Fibroblast of skin of right quadriceps (primary cell): ENCODE data around the gene COX7A2.
A peak's percentile ranks its signal among the peaks of the same experiment; 100 is the strongest.

Experiments
- DNase-seq: peaks from one replicate; pipeline ENCODE4 v3.0.0-alpha.2; 2013

The COX7A2 gene

DNA sequence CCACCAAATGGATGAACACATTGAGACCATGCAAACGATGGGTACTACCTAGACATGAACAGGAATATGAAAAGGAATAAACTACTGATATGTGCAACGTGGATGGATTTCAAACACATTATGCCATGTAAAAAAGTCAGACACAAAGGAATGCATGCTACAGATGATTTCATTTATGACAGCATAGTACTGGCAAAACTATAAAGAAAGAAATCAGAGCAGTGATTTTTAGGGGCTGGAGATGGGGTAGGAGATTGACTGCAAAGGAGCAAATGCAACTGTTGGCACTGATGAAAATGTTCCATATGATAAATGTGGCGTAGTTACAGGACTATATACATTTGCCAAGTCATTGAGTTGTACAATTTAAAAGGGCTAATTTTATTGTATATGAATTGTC lies 24.3 kb downstream of the COX7A2 start:
- peak; percentile 45 for DNase-seq

DNA sequence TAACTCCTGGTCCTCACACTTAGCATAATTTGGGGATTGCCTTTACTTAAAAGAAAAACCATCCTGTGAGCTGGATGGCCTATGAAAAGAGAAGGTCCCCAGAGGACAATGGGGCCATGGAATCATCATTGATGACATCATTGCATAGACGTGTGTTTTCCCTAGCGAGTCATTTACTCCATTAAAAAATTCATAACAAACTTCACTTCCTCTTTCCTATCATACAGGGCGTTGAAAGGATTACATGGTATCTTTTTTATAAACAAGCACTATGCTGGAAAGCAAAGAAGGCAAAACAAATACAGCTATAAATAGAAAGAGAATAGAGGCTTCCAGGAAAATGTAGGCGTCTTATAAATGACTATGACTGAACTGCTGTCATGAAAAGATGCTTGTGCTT lies 26.4 kb downstream of the COX7A2 start:
- DNase-seq: peak; percentile 80

DNA sequence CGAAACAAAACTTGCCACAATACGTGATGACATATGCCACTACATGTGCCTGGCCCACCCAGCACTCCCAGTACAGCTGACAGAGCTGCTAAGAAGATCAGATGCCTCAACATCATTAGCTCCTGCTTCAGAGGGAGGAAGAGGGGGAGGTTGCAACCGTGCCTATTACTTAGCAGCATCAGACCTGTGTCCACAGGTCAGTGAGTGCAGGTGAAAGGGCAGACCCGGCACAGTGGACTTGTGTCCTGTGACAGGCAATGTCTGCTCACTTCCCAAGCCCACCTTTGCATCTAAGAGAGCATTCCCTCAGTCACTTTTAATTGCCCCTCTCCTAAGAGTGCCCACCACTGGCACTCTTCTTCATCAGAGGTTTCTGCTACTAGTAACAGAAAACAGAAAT lies 28.3 kb downstream of the COX7A2 start:
- DNase-seq: no peak

DNA sequence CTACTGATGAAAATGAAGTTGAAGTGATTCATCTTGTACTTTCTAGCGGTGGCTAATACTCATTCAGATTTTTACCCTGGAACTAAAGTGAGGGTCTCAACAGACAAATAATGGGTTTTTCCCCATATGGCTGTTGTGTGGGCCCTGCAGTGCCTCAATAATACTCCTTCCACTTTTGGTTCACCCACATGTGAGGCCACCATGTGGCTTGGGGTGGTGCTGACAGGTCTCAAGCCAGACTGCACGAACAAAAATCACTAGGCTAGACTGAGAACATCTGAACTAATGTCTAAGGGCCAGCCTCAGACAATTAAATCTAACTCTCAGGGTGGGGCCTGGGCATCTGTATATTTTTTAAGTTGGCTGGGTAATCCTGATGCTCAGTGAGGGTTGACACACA lies 29.9 kb downstream of the COX7A2 start:
- no peak for DNase-seq

DNA sequence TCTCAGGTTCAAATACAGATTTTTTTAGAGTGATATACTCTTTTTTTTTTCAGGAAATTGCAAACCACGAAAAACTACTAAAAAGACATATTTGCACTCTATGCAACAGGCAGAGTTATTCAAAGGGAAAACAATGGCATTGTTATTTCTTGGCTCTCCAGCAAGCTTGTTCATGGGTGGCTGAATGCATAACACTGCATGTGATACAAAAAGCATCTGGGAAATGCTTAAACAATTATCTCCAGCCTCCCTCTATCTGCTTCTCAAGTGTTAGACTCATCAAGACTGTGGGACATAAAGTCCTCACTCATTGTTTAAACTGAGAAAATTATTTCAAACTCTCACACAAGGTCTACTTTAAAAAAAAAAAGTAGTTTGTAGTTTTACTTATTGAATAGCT lies 30.5 kb downstream of the COX7A2 start:
- DNase-seq: no peak

DNA sequence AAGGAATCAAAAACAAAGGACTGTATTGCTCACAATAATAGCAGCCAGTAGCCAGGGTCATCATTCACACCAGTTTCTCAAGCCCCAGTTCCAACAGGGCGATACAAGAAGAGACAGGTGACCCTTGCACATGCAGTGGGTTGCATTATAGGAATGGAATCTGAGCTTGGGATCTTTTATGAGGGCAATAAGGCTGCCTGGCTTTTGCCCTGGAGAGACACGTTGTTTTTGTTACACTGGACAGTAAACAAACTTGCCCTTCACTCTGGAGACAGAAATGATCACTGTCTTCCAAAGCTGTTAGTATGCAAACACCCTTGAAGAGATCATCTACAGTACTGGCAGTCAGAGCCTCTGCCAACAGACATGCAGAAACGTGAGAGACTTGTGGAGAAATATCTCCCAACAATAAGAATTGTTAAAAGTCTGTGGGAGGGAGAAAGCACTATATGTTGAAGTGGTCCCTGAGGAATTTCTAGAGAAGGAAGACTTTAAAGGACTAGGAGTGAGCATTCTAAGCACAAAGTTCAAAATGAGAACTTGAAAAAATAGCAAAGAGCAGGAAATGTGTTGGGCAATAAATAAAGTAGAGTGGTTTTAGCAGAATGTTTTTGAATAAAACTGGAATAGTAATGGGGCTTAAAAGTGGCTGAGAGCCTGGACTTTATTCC lies 31.5 kb downstream of the COX7A2 start:
- no peak for DNase-seq

DNA sequence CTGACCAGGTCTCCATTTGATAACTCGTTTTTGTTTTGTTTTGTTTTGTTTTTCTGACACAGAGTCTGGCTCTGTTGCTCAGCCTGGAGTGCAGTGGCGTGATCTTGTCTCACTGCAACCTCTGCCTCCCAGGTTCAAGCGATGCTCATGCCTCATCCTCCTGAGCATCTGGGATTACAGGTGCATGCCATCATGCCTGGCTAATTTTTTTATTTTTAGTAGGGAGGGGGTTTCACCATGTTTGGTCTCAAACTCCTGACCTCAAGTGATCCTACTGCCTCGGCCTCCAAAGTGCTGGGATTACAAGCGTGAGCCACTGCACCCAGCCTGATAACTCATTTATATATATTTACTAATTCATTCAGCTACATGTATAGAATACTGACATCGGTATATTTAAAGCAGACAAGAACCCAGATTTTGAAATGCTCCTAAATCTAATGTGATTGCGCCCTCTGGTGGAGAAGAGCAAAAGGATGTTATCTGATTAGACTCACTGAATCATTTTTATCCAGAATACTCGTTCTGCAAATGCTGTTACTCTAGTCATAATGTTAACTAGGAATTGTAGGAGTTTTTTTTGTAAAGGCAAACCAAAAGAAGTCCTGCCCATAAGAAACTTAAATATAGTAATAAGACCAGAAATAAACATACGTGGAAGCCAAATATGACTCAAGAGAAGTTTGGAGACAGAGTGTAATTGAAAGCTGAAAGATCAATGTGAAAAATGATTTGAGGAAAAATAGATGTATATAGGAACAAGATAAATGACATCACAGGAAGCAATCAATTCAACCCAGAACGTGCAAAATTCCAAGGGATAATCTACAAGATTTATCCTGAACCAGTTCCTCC lies 32.5 kb downstream of the COX7A2 start:
- DNase-seq: peak; percentile 74

DNA sequence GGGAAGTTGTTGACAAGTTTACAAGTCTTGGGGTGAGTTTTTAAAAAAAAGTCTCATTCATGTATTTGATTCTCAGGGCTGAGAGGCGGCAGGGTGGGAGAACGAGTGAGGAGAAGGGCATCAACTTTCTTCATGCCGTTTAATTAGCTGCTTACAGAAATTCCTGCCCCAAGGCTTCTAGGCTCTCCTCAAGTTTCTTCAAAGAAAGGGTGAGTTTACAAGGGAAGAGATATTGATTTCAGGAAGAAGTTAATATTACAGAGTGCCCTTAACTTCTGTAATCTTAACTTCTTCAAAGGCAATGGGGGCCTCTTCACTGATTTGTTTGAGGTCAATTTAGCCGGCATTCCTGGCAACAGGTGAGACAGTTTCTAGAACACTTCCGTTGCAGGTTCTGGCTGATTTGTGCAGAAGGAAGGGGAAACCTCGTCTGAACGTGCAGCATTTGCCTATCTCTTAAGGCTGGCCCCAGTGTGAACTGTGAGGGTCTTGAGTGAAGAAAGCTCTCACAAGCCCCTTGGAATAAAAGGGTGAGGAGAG lies 34.3 kb downstream of the COX7A2 start:
- DNase-seq: no peak

DNA sequence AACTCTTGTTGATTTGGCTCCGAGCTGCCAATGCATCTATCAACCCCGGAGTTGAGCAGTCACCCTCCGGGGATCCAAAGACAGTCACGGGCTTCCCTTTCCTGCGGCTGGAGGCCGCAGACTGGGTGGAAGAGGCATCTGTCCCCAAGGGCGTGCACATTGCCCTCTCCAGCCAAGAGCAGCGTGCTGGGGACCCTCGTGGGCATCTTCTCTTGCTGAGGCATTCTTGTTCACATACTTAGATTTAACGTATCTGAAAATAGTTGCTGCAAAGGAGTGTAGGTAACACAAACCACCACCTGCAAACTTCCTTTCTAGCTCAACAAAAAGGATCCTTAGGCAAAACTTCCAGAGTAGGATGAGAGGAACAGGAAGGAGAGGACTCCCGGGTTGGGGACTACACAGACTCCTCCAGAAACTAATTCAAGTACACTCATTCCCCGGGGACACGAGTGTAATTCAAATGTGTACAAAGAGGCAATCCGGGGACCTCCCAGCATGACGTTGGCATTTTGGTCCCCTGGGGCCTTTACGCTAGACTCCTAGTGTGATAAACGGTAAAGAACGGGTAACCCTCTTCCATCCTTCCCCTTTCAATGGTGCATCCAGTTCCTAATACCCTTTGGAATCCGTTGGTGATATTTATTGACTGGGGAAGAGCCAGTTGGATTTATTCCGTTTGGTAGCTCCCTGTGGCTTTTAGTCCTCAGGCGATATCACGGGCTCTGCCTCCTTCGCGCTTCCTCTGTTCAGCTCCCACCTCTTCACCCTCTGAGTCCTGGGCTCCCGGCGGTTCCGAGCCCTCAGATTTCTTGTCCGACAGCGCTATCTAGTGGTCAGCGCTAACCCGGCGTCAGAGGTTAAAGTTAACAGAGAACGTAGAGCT lies 35.1 kb downstream of the COX7A2 start:
- DNase-seq: peak; percentile 86

DNA sequence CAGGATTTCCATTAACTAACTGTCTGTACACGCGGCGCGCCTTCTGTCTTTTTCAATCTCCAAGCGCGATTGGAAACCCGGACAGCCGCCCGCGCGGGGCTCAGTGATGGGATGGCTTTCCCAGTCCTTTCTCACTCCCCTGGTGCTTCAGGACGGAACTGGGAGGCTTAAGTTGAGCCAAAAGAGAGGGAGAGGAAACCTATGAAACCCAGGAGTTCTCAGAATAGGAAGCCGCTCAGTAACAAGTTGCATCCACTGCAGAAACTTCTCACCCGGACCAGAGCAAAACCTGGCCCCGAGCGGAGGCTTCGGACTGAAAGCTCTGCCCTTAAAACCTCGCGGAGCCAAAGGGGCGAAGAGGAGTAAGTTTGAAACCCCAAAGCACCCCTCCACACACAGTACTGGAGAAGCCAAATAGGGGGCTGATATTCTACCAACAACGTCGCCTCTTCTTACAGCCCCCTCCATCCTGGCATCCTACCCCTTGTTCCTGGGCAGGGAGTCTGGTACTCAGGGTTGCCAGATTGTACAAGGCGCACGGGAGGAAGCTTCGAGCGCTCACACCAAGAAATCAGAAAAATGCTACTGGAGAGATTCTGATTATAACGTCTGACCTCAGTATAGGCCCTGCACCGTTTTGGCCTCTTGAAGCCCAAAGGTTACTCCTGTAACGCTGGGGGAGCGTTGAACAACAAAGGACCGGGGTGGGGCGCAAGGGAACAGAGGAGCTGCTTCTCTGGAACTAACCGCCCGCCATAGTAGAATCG lies 36.8 kb downstream of the COX7A2 start:
- DNase-seq: no peak

DNA sequence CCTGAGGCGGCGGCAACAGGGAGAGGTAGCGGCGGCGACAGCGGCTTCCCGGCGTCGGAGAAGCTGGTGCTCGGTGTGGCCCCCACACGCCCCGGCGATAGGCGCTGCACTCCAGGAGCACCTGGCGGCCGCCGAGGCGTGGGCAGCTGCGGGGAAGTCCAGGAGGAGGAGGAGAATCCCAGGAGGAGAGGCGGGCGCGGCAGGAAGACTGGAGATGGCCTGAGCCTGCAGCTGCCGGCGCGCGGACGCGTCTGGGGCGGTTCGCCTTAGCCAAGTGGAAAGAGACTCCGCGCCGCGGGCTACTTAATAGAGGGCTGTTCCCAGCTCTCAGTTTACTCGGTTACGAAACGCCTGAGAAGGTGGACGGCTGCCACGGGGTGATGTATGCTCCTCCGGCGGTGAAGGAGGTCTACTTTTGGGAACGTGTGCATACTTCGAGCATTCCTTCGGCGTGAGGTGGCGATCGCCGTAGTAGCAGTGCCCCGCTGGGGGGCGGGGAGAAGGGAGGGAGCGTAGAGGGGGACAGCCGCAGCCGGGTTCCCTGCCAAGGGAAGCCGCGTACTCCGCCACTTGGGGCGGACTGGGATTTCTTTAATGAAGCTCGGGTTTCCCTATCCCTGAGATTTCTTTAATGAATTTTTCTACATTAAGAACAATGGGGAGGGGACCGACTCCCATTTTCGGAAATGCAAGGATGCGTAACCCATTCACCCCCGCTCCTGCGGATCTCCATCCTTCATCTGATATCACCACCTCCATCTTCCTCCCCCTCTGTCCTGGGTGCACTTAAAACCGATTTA lies 37.6 kb downstream of the COX7A2 start, which contains the start of gene COL12A1:
Gene COL12A1, minus strand, starts transcription at position 278 of the 800 bp plus-strand sequence. CDS start 3,261 bp downstream, outside the sequence.
- DNase-seq: peak; percentile 100

DNA sequence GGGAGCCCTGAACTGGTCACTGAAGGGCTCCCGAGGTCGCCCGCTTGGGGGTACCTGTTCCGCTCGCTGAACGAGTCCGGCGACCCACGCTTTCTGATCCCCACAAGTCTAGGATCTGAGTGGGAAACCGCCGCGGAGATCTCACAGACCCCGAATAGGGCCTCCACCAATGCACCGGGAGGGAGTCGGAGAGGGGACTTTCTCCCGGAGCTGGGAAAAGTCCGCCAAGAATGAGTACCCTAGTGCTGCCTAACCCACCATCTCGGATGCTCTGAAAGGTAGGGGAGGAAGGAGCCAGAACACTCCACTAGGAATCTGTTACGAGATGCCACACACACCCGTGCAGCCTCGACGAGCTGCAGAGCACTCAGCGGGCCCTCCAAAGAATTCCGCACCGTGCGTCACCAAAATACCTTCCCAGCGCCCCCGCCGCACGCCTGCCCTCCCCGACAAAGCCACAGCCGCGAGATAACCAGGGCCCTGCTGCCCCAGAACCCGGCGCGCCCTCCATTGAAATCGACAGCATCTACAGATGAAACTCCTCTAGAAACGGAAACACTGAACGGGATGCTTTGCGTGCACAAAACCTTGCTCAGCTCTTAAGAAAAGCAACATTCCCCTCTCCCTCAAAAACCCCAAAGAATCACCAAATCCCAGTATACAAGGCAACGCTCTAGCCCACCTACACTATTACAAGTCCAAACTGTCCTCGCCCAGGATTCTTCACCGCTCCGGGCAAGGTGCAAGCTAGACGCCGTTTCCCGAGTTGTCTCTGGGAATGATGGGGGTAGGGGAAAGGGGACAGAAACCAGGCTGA lies 38.4 kb downstream of the COX7A2 start:
- DNase-seq: peak; percentile 79

DNA sequence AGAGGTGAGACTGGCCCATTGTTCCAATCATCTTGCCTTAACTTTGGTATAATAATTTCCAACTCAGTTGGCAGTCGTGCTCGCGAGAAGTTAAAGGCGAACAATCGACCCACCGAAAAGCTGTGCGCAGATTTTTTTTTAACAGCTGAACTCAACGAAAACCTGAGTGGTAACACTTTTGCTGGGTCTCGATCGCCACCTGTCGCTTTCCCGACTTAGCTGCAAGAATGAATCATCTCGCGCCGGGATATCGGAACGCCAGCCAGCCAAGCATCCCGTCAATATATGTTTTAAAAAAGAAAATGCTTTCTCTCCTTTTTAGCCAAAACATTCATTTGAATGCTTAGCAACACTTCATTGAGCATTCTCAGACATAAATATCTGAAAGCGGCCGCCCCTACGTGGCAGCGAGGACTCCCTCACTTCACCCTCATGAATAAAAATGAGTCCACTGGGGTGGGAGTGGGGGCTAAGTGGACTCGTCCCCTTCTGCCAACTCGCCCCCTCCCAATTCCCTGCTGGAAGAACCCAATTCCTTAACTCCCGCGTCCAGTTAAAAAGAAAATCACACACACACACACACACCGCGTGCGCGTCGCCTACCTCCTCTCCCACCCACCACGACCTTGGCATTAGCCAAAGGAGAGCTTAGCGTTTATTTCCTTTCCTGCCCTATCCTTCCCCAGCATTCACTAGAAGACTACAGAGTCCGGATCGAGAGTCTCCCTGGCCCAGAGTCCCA lies 39.2 kb downstream of the COX7A2 start:
- peak; percentile 95 for DNase-seq

DNA sequence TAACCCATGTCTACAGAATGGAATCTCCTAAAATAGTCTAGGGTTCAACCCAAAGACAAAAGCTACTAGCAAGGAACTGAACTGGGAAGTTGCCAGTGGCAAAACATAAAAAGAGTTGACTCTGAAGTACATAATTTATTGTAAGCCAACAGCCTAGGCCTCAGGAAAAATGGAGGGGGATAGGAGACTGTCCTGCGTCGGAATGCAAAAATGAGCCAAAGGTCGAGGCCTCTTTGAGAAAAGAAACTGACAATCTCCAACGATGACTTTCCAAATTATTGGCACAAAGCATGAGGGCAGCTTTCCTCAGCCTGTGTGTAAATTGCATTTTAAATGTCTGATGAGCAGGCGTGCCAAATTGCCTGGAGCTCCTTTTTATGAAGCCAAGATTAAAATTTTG lies 39.9 kb downstream of the COX7A2 start:
- peak; percentile 61 for DNase-seq

DNA sequence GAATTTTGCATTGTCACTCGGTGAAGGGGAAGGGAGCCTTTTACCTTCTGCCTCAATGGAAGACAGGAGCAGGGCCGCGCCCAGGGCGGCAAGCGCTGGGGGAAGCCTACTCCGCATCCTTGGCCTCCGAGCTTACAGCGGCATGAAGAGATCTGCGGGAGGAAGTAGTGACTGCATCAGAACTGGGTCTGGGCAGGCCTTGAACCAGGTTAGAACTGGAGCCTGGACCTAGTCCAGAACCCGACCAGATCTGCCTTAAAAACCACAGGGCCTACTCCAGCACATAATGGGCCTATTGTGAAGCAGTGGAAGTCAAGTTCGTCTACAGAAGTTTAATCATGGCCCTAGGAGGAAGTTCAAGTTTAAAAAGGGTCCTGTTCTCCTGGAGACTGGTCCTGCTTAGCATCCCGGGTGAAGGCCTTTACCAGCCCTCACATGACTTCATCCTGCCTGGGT lies 40.9 kb downstream of the COX7A2 start:
- DNase-seq: peak; percentile 54

DNA sequence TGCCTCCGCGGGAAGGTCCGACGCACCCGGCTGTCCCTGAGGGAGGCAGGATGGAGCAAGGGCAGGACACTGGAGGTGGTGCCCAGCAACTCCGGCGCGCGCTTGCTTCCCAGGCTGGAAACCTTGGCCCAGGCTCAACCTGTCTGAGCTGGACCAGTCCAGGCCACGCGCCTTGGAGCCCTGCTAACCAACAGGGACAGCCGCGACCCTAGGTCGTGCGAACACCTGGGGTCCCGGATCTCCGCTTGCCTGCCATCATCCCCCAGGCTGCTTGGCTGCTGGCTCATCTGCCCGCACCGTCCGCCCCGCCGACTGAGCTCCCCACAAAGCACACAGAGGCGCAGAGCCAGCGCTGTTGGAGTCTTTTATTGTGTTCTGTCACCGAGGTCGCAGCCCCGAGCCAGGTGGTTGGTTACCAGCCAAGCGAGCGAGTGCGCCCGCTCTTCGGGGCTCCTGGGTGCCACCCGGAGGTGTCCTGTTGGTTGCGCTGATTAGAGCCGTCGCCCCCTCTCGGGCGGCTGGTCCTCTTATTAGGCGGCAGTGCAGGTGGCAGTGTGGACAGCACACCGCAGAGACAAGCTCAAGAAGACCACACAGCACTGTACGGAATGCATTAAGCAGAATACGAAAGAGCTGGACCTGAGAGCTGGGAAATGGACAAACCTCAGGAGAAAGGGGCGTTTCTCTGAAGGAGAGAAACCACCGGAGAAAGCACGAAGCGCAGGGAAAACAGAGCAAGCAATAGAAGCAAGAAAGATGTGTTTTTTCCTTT lies 41.5 kb downstream of the COX7A2 start:
- DNase-seq: peak; percentile 43

DNA sequence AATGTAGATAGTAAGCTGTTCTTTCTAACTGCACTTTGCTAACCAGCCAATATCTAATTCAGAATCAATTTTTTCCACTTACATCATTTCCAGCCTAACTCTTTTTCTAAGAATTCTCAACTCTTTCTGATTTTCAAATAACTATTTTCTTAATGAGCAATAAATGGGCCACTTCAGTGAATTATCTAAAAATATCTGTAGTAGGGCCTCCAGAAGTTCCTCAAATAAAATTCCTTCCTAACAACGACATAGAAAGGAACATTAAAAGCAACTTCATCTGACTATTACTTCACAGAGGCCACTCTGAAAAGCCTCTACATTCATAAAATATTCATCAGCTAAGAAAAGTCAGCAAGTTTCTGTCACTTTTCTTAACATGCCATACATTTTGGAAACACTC lies 42.6 kb downstream of the COX7A2 start:
- DNase-seq: peak; percentile 39

DNA sequence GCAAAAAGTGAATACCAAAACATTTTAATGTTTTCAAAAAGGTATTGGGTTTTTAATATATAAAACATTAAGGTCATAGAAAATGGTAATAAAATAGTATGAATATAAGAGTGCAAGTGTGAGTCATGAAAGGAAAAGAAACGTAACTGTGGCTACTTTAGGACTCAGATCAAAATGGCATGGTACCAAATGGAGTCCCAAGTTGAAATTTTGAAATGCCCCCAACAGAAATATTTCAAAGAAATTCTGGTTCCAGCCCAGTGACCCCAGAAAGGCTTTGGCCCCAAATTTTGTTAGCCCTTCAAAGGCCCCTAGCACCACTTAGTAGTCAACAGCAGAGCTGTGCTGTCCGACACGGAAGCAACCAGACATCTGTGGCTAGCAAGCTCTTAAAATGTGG lies 43.7 kb downstream of the COX7A2 start:
- DNase-seq: no peak
